SW 1271 (cell line): ENCODE data around the gene NEDD4L.

Experiments used
- DNase-seq, 2 experiments: peaks; one replicate each; lab custom pipeline; 2025; lab: John Stamatoyannopoulos, UW

NEDD4L gene

DNA sequence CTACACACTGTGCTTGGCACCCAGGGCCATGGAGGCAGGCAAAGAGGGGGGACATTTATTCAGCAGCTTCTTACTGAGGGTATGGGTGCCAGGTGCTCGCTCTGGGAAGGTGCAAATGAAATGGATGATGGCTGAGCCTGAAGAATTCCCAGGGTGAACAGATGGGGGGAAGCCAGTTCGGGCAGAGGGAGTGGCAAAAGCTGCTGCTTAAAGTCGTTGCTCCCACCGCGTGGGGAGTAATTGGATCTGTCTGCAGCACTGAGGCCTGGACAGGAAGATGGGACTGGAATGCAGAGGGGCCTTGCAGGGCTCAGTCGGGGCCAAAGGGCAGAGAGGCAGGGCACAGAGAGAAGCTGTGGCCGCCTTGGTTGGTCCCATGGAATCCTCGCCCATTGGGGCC is 51.2 kb downstream of the NEDD4L start:
- DNase-seq, result no peak

DNA sequence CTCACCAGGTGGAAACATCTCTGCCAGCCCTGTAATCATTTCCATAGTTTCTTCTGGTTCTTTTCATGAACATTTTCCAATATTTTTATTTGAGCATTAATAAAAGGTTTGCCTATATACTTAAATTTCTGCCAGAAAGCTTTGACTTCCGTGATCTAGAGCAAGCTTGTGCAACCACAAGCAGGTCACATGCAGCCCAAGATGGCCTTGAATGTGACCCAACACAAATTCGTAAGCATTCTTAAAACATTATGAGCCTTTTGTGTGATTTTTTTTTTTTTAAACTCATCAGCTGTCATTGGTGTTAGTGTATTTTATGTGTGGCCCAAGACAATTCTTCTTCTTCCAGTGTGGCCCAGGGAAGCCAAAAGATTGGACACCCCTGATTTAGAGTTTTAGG is 51.6 kb downstream of the NEDD4L start:
- no peak for DNase-seq

DNA sequence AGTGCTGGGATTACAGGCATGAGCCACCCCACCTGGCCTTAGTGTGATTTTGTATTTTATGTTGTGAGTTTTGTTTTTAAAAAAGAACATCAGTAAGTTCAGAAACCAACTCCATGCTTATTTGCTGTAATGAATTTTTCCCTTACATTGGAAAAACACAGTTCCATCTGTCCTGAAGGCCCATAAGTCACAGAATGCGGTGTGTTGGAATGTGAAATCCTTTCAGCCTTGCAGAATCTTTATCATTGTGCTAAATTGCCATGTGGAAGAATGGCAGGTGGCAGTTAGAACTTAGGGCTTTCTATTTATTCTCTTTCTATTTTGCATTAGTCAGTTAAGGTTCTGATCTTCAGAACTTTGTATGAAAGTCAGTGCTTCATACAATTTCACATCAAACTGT is 52.6 kb downstream of the NEDD4L start:
- DNase-seq, result no peak

DNA sequence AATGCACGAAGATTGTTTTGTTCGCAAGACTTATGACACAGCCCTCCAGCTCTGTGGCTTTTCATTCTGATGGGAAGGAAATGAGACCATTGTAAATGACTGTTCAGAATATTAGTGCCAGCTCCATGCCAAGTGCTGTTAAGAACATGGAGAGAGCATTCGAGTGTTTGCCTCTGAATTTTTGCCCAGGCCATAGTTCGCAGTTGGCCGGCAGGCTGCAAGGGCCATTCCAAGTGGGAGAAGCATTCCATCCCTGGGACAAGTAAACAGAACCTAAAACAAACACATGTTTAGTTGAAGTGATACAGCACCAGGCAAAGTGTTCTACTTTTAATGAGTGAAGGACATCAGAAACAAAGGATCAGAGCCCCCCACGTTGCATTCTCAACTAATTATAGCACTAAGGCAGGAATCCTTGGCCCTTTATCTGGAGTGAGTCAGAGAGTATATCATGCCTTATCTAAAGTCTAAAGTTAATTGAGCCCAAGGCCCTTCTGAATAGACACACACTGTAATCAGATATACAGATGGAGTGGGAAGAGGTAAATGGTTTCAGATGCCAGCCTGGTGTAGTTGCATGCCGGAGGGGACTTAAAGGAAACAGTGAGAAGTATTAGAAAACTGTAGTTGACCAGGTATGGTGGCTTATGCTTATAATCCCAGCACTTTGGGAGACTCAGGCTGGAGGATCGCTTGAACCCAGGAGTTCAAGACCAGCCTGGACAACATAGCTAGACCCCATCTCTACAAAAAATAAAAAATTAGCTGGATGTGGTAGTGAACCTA is 53.3 kb downstream of the NEDD4L start:
- no peak for DNase-seq

DNA sequence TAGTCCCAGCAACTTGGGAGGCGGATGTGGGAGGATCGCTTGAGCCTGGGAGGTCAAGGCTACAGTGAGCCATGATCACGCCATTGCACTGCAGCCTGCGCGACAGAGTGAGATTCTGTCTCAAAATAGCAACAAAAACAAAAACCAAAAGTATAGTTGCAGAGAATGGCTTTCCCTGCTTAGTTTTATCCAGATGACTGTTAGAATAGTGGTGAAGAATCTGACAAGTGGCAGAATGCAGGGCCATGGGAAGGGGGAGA is 53.8 kb downstream of the NEDD4L start:
- DNase-seq, result no peak

DNA sequence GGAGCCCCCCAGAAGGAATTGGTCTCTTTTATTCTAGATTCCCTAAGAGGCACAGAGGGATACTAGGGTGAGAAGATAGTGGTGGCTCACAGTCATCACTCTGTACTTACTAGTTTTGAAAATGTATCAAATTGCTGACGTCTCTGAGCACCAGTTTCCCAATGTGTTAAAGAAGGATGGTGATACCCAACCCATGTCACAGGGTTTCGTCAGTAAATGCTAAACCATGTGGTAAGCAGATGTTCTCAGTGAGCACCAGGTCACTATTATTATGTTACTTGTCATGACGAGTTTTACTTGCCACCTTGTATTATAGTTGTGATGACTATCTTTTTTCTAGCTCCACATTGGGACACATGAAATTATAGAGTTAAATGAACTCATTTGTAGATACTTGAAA is 54.7 kb downstream of the NEDD4L start:
- no peak for DNase-seq

DNA sequence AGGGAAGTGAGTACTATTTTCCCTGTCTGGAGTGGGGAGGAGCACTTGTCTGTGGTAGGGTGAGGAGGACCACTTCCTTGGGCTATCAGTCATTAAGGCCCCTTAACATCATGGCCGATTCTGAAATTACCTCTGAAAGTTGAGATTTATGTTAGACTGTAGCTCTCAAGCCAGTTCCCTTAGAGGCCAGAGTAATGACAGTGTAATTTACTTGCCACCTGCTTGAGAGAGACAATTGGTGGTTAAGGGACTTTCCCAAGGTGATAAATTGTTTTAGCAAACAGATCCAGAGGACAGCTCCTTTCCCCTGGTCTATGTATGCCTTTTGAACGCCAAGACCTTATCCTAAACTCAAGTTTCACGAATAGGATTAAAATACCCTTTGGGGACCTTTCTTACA is 56.1 kb downstream of the NEDD4L start:
- no peak for DNase-seq

DNA sequence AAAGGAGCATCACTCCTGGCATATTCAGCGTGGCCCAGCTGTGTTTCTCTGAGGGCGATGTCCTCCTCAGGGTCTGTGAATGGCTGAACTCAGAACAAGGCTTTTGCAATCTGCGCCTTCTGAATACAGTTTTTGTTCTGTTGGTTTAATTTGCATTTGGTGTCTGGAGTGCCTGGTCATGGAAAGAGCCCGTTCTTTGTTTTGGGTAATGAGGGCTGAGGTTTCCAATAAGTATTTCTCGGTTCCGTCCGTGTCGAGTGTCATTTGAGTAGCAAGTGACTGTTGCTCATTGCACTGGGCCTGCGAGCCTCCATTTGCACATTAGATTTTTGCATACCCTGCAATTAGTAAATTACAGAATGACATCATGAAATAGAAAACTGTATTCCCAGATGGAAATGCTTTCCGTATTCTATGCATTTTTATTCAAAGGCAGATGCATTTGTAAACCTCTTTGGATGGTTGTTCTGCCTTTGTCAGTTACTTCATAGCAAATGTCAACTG is 57.3 kb downstream of the NEDD4L start:
- DNase-seq, result no peak

DNA sequence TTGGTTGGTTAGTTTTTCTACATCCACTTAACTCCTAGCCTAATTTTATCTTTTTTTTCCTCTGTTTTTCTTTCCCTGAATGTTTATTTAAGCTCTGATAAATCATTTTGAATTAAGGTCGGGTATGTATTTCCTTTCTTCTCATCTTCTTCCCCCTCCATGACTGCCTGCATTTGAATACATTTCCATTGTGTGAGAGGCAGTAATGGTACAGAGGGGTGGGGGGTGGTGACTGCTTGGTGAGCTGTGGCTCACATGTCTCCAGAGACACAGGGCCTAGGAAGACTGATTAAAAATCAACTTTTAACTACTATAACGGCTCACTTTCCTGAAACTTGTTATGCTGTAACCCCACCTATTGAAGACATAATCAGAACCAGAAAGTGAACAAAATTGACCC is 58.0 kb downstream of the NEDD4L start:
- no peak for DNase-seq

DNA sequence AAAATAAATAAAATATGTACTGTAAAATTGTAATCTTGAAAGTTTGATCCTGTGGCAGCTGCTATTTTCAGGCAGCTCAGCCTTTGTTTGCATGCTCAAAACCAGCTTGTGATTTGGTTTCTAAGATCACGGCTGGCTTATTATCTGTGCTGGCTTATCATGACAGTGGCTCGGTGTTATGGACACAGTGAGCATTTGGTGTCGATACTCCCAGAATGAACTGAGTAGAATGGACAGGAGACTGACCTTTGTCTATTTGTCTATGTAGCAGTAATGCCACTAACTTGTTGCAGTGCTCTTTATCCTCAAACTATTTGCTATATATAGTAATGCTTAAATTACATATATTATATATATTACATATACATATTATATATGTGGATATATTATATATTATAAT is 58.8 kb downstream of the NEDD4L start:
- no peak for DNase-seq

DNA sequence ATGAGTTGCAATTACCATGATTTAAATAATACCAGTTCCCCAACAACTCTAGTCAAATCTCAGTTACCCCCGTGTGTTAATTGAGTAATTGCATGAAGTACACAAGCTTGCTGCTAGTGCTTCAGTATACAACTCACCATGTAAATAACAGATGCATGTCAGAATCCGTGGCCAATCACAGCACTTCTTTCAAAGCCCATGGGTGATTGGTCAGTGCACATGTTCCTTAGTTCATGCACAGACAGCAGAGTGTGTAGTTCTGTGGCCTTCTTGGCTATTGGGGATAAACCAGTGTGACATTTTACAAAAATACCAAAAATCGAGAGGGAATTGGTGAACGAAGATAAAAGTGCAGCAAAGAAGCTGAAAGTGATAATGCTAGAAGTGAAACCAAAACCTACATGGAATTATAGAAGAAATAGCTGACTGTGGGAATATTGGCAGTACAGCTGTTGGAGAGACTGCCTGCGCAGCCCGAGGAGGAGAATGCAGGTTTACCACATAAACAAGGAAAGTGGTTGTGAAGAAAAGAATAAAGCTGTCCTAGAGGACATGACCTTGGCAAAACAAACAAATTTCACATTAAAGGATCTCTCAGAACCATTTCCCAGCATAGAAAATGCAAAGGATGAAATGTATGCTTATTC is 59.4 kb downstream of the NEDD4L start:
- no peak for DNase-seq

DNA sequence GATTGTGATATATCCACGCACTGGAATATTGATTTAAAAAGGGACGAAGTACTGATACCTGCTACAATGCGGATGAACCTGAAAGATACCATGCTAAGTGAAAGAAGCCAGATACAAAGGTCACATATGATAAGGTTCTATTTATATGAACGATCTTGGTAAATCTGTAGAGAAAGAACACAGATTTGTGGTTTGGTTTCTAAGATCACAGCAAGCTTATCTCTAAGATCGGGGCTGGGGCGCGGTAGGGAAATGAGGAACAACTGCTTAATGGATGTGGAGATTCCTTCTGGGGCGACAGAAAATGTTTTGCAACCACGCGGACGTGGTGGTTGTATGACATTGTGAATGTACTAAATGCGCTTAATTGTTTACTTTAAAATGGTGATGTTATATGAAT is 60.1 kb downstream of the NEDD4L start:
- DNase-seq, result no peak

DNA sequence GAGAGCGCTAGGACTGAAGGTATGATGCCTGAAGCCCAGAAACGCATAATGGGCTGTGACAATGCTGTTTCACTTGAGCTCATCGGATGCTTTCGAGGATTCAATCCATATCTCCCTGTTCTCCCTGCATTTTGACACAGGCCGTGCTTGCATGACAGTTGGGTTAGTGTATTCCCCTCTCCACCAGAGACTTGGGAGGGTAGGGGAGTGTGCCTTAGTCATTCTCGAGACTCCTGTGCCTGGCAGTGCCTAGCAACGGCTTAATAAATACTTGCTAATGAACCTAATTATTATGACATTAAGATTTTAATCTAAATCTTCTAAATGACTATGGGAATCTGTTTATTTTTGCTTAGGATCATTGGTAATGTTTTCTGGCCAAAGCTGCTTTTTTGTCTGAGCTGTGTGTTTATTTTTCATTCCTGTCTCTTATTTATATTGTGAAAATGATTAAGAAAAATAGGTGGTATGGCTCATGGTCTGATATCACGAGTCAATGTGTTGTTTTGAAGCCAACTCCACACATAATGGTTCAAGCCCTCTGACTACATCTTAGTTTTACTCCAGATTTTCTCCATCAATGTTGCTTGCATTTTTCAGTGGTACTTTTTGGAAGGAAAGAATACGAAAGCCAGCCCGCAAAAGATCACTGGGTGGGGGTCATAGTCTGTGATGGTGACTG is 61.3 kb downstream of the NEDD4L start:
- DNase-seq, result no peak

DNA sequence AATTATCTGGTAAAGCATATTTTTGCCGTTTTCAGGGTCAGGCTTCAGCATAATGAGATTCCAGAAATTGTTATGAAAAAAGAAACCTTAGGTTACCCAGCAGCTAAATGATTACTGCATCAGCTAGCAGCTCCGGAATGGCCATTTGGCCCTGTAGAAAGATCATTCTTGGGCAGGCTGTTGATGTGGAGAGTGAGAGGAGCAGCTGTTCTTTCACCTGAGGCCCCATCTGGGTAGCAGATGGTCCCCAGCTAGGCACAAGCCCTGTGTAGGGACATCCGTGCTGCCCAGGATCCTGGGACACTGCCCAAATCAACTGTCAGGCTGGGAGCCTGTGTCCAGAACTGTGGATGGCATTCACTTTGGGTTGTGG is 61.8 kb downstream of the NEDD4L start:
- no peak for DNase-seq

DNA sequence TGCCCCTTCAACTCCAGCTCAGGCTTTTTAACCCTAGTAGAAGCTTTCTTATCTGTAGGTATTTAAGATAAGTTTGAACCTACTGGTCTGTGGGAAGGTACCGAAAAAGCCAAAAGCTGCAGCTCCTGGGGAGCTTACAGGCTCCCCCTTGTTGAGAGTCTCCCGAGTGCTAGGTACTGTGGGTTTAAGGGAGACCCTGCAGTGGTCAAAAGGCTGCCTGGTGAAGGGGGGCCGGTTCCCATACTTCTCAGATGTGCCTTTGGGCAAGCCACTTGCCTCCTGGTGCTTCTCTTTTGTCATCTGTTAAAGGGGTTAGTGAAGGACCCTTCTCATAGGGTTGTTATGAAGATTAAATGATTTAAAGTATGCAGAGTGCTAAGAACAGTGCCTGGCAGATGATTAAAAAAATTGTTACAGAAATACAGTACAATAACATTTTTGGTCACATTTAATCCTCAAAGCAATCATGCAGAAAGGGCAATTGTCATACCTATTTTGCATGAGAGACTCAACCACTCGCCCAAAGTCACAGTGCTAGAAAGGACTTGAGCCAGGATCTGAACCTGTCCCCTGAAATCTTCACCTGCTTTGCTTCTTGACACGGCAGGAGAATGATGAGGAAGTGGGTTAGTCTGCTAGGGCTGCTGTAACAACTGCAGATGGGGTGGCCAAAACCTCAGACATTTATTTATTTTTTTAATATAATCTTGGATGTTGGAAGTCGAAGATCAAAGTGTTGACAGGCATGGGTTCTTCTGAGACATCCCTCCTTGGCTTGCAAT is 62.5 kb downstream of the NEDD4L start:
- DNase-seq, result no peak

DNA sequence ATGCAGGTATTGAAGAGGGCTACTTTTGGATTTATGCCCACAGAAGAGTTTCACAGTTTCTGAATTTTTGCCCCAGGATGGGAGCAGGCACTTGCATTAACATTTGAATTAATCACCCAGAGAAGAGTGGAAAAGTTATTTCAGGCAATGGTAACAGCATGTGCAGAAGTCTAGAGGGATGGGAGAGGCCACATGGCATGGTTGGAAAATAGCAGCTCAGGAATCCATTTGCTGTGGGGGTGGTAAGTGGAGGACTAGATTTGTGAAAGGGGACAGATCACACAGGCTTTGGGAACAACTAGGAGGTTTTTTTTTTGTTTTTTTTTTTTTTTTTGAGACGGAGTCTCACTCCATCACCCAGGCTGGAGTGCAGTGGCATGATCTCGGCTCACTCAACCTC is 65.2 kb downstream of the NEDD4L start:
- DNase-seq, result no peak

DNA sequence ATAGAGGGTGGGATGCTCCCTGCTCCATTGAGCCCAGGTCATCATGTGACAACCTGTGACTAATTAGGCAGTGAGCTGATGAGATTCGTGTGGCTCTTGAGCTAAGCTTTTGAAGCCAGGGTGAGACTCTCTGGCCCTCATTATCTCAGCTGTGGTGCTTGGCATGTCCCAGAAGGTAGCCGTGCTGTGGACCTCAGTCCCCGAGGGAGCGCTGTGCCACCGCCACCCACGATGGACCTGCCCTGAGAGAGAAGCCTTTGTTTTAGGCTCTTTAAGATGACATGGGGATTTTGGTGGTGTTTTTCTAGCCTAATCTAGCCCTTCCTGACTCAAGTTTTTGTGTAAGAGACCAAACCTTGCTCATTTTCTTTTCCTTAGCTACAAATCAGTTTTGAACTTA is 66.4 kb downstream of the NEDD4L start:
- DNase-seq, result no peak

DNA sequence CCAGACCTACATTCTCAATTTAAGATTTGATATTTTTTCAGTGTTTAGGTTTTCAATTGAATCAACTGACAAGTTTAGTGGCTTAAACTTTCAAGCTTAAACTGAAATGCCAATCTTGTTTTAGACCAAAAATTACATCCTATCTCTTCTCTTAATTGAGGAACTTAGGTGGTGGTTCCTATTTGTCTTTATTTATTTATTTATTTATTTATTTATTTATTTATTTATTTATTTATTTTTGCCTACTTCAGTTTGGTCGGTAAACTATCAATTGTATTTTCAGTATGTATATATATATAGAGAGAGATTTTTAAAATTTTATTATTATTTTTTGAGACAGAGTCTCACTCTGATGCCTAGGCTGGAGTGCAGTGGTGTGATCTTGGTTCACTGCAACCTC is 68.1 kb downstream of the NEDD4L start:
- DNase-seq, result no peak

DNA sequence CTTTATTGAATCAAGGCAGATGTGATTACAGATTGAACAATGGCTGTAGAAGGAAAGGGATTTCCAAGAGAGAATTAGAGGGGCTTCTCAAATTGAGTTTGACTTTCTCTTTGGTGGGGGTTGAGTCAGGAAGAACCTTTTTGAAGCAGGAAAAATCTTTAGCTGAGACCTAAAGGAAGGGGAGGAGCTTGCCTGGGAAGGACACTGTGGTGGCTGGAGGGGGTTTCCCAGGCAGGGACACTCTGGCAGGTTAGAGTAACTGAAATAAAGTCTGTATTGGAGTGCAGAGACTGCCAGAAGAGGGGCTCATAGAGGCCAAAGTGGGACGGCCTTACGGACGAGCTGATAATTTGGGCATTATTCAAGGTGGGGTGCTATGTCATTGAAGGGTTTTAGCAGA is 69.3 kb downstream of the NEDD4L start:
- no peak for DNase-seq

DNA sequence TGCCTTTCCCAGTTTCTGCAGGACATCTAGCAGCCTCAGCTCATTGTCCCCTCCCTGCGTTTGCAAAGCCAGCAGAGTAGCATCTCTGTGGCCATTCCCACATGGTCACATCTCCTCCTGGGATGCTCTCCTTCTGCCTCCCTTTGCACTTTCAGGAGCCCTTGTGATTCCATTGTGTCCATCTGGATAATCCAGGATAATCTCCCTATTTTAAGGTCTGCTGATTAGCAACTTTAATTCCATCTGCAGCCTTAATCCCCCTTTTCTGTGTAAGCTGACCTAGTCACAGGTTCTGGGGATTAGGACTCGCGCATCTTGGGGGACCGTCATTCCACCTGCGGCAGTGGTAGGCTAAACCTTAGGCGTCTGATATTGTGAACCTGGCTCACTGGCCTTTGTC is 70.7 kb downstream of the NEDD4L start:
- DNase-seq, result no peak

DNA sequence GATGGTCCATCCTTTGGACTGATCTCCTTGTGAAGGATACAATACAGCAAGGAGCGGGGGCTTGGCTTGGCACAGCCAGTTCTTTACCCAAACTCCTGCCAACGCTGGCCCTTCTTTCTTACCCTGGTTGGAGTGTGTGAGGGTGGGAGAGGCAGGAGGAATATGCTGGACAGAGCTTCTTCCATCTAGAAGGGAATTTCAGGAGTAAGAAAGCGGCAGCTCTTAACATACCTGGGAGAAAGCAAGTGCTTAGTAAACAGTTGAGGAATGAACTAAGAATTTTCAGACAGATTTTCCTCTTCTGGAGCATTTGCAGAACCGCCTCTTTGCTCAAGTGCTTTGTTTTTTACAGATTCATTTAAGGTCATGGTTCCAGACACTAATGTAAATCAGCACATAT is 72.8 kb downstream of the NEDD4L start:
- DNase-seq, result no peak

DNA sequence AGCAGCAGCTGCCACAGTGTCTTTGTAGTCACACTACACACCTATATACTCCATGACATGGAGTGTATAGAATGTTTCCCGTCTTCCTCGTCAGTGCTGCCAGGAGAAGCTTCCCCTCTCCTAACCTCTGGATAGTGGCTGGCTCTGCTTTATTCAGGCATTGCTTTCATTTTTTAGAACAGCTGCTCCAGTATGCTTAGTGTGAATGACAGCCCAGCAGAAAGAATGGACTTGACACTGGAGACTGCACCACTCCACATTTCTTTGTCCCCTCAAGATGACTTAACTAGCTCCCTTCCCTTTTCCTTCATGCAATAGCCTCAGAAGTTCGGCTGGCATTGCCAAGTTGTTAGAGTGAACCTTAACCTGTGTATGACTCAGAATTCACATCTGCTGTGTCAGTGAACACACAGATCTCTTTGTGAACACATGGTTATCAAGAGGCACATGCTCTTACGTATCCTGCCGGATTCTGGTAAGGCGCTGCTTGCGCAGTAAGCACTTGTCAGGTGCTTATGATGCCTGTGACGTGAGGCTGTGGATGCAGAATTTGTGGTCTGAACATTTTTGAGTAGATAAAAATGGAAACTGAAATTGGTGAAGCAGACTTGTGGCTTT is 73.9 kb downstream of the NEDD4L start:
- no peak for DNase-seq
